HepG2 (cell line): ENCODE results near the gene WDHD1.

Experiments
- MTA3 ChIP-seq: sonication (generic); formaldehyde crosslinking; IDR thresholded peaks from 2 replicates; pipeline ENCODE4 v1.4.0; 2020; ENCODE audit warnings: missing genetic modification reagents
- ZBTB20 ChIP-seq: sonication (generic); formaldehyde crosslinking; IDR thresholded peaks from 2 replicates; pipeline ENCODE4 v1.8.1; 2023; ENCODE audit warnings: missing genetic modification reagents, low read depth, mild to moderate bottlenecking, borderline replicate concordance
- ZNF747 ChIP-seq: sonication (generic); formaldehyde crosslinking; IDR thresholded peaks from 2 replicates; pipeline ENCODE4 v1.8.1; 2023; ENCODE audit warnings: missing genetic modification reagents, mild to moderate bottlenecking, borderline replicate concordance
- TF ChIP-seq, protein P1 (sequence below): sonication (generic); formaldehyde crosslinking; IDR thresholded peaks from 2 replicates; pipeline ENCODE4 v1.8.0; 2022; ENCODE audit warnings: mild to moderate bottlenecking, missing genetic modification reagents, moderate library complexity

DNA sequence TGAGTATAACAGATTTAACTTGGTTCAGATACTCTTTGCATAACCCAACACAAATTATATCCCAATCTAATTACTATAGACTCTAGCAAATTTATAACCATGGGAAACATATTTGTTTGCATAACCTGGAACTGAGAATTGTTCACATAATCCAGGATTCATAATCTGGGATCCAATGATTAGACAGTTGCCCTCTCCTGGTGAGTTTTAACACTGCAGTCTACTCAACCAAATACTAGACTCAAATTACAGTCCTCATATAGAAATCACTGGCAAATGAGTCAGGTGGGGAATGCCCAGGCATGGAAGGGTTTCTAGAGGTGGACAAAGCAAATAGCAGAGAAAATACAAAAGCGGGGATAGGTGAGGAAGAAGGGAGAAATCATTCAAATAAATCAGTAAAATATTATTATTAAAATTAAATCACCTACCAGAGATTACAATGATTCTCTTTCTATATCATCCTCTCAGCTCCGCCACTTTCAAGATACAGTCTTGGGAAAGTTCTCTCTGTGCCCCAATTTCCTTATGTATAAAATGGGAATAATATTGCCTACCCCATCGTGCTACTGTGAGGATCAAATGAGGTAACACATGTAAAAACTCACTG lies 133.6 kb downstream of the WDHD1 start:
- TF ChIP-seq ZBTB20 (CRISPR knock-in tag), result no peak
- TF ChIP-seq MTA3 (CRISPR knock-in tag), result no peak
- TF ChIP-seq, protein P1, sequence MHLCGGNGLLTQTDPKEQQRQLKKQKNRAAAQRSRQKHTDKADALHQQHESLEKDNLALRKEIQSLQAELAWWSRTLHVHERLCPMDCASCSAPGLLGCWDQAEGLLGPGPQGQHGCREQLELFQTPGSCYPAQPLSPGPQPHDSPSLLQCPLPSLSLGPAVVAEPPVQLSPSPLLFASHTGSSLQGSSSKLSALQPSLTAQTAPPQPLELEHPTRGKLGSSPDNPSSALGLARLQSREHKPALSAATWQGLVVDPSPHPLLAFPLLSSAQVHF (CRISPR knock-in tag), result no peak
- TF ChIP-seq ZNF747 (CRISPR knock-in tag), result no peak
